Esophagus squamous epithelium (tissue), 5 donors: ENCODE measurements around the gene CCDC50. TPM values are rescaled to one million over a fixed set of nuclear protein-coding genes. Genes with fewer than 3 reads are reported as not detected.

Experiments used
- DNase-seq: peaks from one replicate; lab custom pipeline; 2025; lab: John Stamatoyannopoulos, UW
- H3K27ac ChIP-seq, 4 donors: fragments of 200-600 bp; sonication (generic); one replicate each; pipeline ENCODE4 v1.5.1; 2016 to 2019; ENCODE audit warnings: mild to moderate bottlenecking in 1 of 4
- H3K27me3 ChIP-seq, 4 donors: fragments of 200-600 bp; sonication (generic); 1 replicate in 3 of 4; 2 replicates in 1 of 4; pipeline versions ENCODE4 v1.5.1 to v1.6.0; 2017 to 2021; ENCODE audit warnings: antibody characterized with exemption in 1 of 4
- H3K36me3 ChIP-seq, 3 donors: fragments of 200-600 bp; sonication (generic); one replicate each; pipeline ENCODE4 v1.5.1; 2016 to 2019
- H3K4me1 ChIP-seq, 3 donors: fragments of 200-600 bp; sonication (generic); one replicate each; pipeline ENCODE4 v1.5.1; 2017 to 2019
- H3K4me3 ChIP-seq, 4 donors: fragments of 200-600 bp; sonication (generic); 1 replicate in 3 of 4; 2 replicates in 1 of 4; pipeline ENCODE4 v1.5.1; 2016 to 2019; ENCODE audit warnings: mild to moderate bottlenecking in 2 of 4, moderate library complexity in 1 of 4
- H3K9me3 ChIP-seq, 3 donors: fragments of 200-600 bp; sonication (generic); one replicate each; pipeline ENCODE4 v1.5.1; 2016 to 2019
- POLR2A ChIP-seq, 4 donors: fragments of 450-650 bp; IDR thresholded peaks; one replicate each; pipeline ENCODE4 v1.6.1; 2017; ENCODE audit warnings: antibody characterized with exemption in 4 of 4, mild to moderate bottlenecking in 4 of 4, moderate library complexity in 3 of 4
- WGBS, 2 donors: methylation state at CpG; one replicate each; pipeline ENCODE4 v1.1.5; 2018; 5-methylcytosine and 5-hydroxymethylcytosine counted together
- intact Hi-C: fragments of 100-400 bp; cut with DNase I; formaldehyde crosslinking; loops from one replicate; pipeline ENCODE4 v1.15.0; 2022
- total RNA-seq, 4 donors: library from RNA; depleted of rRNA; stranded (reverse); fragments of >200 nt; gene quantifications; one replicate each; pipeline ENCODE4 v1.1.0, GENCODE V29; 2016
- TF ChIP-seq, protein P1 (sequence below), 6 experiments: fragments of 450-650 bp in 4 of 6; fragments of 200-600 bp in 2 of 6; sonication (generic) in 2 of 6; IDR thresholded peaks; one replicate each; pipeline ENCODE4 v1.5.1; 2016 to 2019; ENCODE audit warnings: antibody characterized with exemption in 6 of 6, mild to moderate bottlenecking in 4 of 6, moderate library complexity in 4 of 6
- donor health status: DM: yes; HTN: yes; CAD: no.

Gene CCDC50
- total RNA-seq, 4 donors from 2014 or later: 12.7 to 56.6 (median 30.5) TPM

DNA sequence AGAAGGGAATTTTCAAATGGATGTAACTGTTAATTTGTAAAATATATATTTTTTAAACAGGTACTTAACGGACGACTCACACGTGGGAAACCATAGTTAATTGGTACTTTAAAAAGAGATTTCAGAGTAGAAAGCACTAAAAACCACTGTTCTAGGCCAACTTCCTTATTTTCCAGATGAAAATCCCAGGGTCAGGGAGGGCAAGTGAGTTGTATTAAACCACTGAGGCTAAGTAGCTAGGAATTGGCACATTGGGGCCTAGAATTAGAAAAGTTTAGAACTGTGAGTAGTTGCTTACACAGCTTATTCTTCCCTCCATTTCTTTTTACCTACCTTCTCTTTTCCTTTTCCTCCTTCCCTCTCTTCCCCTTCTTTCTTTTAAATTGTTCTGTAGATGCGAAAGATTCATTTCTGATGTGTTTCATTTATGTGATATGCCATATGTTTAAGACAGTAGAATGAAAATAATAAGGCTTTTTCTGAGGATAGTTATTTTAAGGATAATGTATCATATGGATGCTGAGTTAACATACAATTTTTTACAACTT, 5.2 kb downstream of the CCDC50 start:
- Histone ChIP-seq H3K27ac (no peak overlapping the region), H3K9me3 (no peaks in the 10 kb centered on the region), H3K4me1 (peaks cover 11 to 72% (median 43%) of the 10 kb centered on the region in 3 donors), H3K4me3 (no peak overlapping the region), H3K36me3 (no peaks in the 10 kb centered on the region), H3K27me3 (no peaks in the 10 kb centered on the region)
- TF ChIP-seq POLR2A (IDR thresholded peaks at IDR 0.05): no peak
- TF ChIP-seq, protein P1, sequence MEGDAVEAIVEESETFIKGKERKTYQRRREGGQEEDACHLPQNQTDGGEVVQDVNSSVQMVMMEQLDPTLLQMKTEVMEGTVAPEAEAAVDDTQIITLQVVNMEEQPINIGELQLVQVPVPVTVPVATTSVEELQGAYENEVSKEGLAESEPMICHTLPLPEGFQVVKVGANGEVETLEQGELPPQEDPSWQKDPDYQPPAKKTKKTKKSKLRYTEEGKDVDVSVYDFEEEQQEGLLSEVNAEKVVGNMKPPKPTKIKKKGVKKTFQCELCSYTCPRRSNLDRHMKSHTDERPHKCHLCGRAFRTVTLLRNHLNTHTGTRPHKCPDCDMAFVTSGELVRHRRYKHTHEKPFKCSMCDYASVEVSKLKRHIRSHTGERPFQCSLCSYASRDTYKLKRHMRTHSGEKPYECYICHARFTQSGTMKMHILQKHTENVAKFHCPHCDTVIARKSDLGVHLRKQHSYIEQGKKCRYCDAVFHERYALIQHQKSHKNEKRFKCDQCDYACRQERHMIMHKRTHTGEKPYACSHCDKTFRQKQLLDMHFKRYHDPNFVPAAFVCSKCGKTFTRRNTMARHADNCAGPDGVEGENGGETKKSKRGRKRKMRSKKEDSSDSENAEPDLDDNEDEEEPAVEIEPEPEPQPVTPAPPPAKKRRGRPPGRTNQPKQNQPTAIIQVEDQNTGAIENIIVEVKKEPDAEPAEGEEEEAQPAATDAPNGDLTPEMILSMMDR (IDR thresholded peaks at IDR 0.05): no peak
- 83% methylated on average over 4 of the region's 4 CpGs for WGBS, 2 donors
- no peak for DNase-seq
- intact Hi-C loops: no loop called here

DNA sequence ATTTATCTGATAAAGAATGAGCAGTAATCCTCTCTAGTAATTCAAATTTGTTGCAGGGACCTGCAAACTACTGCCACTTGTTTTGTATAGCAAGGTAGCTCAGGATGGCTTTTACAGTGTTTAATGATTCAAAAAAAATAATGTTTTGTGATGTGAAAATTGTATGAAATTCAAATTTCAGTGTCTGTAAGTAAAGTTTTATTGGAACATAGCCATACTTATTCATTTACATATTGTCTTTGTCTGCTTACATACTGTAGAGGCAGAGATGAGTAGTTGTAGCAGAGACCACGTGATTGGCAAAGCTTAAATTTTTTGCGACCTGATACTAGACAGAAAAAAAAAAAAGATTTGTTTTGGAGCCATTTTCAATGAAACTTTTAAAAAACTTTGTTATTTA, 7.6 kb downstream of the CCDC50 start:
- TF ChIP-seq, protein P1 (IDR thresholded peaks at IDR 0.05): no peak
- no peak for TF ChIP-seq POLR2A (IDR thresholded peaks at IDR 0.05)

DNA sequence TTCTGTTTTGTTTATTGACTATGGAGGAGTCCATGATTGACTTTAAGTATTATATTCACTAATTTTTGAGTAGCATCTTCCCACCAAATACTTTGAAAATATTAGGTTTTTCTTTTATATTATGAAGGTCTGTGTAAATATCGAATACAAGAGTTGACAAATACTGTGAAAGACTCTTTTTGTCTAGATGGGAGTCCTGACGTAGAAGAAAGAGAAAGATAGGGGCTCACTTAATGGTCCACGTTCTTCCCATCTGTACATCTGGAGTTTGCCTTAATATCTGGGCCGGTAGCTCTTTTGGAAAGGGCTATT, 8.9 kb downstream of the CCDC50 start:
- H3K4me1 ChIP-seq: peaks cover 5 to 75% (median 35%) of the 10 kb centered on the region in 3 donors
- H3K27ac ChIP-seq: peak overlapping the region in 1 of 4 donors; percentile 5
- H3K36me3 ChIP-seq: no peaks in the 10 kb centered on the region
- no peaks in the 10 kb centered on the region for H3K27me3 ChIP-seq
- DNase-seq: no peak
- intact Hi-C loops: no loop called here
- H3K4me3 ChIP-seq: no peak overlapping the region
- TF ChIP-seq, protein P1 (IDR thresholded peaks at IDR 0.05): no peak
- no peak for TF ChIP-seq POLR2A (IDR thresholded peaks at IDR 0.05)
- H3K9me3 ChIP-seq: no peaks in the 10 kb centered on the region
- 76 to 82% methylated on average over 4 of the region's 4 CpGs for WGBS, 2 donors

More for the DNA sequence above, 7.6 kb downstream of the CCDC50 start:
- H3K36me3 ChIP-seq: no peaks in the 10 kb centered on the region
- no peak overlapping the region for H3K27ac ChIP-seq
- no peak overlapping the region for H3K4me3 ChIP-seq
- H3K27me3 ChIP-seq: no peaks in the 10 kb centered on the region
- H3K4me1 ChIP-seq: peaks cover 7 to 76% (median 36%) of the 10 kb centered on the region in 3 donors
- 55 to 63% methylated on average over 2 of the region's 2 CpGs for WGBS, 2 donors
- no peak for DNase-seq
- intact Hi-C loops: no loop called here
- H3K9me3 ChIP-seq: no peaks in the 10 kb centered on the region

DNA sequence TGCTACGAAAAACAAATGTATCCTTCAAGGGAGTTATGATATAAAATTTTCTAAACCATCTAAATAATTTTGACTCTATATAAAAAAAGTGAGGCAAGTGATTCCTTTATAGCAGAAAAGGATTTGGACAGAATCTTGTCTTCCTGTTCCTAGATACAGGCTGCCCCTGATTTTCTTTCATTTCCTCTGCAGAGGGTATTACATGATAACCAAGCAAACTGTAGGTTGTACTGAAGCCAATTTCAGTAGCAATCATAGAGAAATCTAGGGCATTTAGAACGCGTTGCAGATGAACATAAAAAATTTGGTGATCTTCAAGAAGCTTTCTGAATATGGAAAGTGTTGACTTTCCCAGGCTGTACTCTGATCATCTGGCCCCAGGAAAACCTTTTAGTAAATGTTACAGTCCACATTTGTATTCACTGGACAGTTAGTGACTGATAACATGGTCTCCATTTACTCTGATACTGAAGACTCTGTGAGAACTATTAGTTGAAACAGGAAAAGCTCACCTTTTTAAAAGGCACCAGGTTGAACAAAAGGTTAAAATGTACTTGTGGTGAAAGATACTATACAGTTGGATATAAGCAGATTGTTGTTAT, 10.2 kb downstream of the CCDC50 start:
- WGBS, 2 donors: 66 to 82% methylated on average over 3 of the region's 3 CpGs
- intact Hi-C loops: no loop called here

DNA sequence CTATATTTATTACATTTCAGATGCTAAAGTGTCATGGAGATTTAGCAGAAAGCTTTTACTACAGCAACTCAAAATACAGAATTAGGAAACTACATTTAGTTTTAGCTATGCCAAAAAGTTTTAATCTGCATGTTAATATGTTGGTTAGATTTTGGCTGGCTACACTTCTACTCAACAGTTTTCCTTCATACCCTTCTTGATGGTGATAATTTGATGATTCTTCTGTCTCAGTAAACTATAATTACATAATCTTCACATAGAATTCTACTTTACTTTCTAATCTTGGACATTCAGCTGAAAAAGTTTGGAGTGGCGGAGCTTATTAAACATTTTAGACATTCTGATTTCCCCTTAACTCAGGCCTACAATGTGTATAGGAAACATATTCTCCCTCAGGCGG, 11.2 kb downstream of the CCDC50 start:
- Histone ChIP-seq H3K4me1 (peaks cover 5 to 84% (median 33%) of the 10 kb centered on the region in 3 donors), H3K4me3 (no peak overlapping the region), H3K36me3 (no peaks in the 10 kb centered on the region), H3K9me3 (no peaks in the 10 kb centered on the region), H3K27me3 (no peaks in the 10 kb centered on the region), H3K27ac (no peak overlapping the region)
- WGBS, 2 donors: 67 to 84% methylated on average over 2 of the region's 2 CpGs
- intact Hi-C loops: no loop called here
- TF ChIP-seq, protein P1 (IDR thresholded peaks at IDR 0.05): no peak
- no peak for TF ChIP-seq POLR2A (IDR thresholded peaks at IDR 0.05)
- no peak for DNase-seq

More for the DNA sequence above, 10.2 kb downstream of the CCDC50 start:
- TF ChIP-seq, protein P1 (IDR thresholded peaks at IDR 0.05): no peak
- no peak for TF ChIP-seq POLR2A (IDR thresholded peaks at IDR 0.05)
- no peak for DNase-seq
- Histone ChIP-seq H3K4me3 (no peak overlapping the region), H3K9me3 (no peaks in the 10 kb centered on the region), H3K27me3 (no peaks in the 10 kb centered on the region), H3K4me1 (peaks cover 5 to 78% (median 33%) of the 10 kb centered on the region in 3 donors), H3K36me3 (no peaks in the 10 kb centered on the region), H3K27ac (no peak overlapping the region)
